Measurements from ENCODE around the gene PACS2. TPM values are rescaled to one million over a fixed set of nuclear protein-coding genes. Genes with fewer than 3 reads are reported as not detected.

The PACS2 gene
- total RNA-seq, 1 experiment from 2014 or later: 55.2 TPM

DNA sequence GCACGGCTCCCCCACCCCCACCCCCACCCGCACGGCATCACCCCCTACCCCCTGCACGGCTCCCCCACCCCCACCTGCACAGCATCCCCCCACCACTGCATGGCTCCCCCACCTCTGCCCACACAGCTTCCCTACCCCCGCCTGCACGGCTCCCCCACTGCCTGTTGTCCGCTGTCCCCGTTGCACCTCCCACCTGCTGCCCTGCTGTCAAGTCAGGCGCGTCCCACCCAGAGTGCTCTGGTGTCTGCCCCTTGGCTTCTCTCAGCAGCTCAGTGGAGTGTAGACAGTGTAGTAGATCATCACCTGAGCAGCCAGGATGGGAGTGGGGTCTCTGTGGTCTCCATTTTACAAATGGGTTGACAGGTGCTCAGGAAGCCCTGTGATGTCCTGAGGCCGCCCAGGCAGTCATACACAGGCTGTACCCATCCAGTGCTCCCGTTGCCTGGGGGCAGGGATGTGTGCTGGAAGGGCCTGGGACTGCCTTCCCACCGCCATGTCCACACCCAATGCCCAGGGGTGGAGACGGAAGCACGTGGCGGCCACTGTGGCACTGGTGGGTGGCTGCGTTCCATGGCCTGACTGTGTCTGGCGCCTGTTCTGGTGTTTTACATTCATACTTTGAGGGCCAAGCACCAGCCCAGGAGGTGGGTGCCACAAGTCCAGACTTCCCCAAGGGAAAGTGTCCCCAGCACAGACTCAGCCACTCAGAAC is 32.5 kb downstream of the PACS2 start:
- intact Hi-C loops (cut with micrococcal nuclease; ENCODE audit: unreplicated experiment) (no loop called here), in situ Hi-C loops (cut with HindIII; ENCODE audit: low pct_unique_long_range_greater_than_20kb, low sequenced_read_pairs) (no loop called here)
- ChIA-PET POLR2A (no interaction called here), CTCF (no interaction called here)
- no peaks in the 10 kb centered on the region for H3K36me3 ChIP-seq (ENCODE audit: control insufficient read depth, insufficient read depth, low read length)
- DNase-seq (ENCODE audit: low read depth, low spot score) (no peak), ATAC-seq (no peak)
- no peaks in the 10 kb centered on the region for H3K9me3 ChIP-seq (ENCODE audit: control insufficient read depth, insufficient read depth, low read depth, low read length)
- peaks cover 4% of the 10 kb centered on the region; the same call in 1 of the 2 replicates for H3K4me1 ChIP-seq (ENCODE audit: control insufficient read depth, insufficient read depth, low read length)
- TF ChIP-seq TCF7L2 (IDR thresholded peaks at IDR 0.05; ENCODE audit: low read depth, low read length) (no peak), POLR2AphosphoS5 (IDR thresholded peaks at IDR 0.05; ENCODE audit: low read depth, low read length) (no peak), SIN3A (IDR thresholded peaks at IDR 0.05; ENCODE audit: borderline replicate concordance, insufficient read depth, low read depth, low read length) (no peak)
- TF ChIP-seq, protein P1, sequence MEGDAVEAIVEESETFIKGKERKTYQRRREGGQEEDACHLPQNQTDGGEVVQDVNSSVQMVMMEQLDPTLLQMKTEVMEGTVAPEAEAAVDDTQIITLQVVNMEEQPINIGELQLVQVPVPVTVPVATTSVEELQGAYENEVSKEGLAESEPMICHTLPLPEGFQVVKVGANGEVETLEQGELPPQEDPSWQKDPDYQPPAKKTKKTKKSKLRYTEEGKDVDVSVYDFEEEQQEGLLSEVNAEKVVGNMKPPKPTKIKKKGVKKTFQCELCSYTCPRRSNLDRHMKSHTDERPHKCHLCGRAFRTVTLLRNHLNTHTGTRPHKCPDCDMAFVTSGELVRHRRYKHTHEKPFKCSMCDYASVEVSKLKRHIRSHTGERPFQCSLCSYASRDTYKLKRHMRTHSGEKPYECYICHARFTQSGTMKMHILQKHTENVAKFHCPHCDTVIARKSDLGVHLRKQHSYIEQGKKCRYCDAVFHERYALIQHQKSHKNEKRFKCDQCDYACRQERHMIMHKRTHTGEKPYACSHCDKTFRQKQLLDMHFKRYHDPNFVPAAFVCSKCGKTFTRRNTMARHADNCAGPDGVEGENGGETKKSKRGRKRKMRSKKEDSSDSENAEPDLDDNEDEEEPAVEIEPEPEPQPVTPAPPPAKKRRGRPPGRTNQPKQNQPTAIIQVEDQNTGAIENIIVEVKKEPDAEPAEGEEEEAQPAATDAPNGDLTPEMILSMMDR (IDR thresholded peaks at IDR 0.05): no peak
- TF ChIP-seq, protein P2, sequence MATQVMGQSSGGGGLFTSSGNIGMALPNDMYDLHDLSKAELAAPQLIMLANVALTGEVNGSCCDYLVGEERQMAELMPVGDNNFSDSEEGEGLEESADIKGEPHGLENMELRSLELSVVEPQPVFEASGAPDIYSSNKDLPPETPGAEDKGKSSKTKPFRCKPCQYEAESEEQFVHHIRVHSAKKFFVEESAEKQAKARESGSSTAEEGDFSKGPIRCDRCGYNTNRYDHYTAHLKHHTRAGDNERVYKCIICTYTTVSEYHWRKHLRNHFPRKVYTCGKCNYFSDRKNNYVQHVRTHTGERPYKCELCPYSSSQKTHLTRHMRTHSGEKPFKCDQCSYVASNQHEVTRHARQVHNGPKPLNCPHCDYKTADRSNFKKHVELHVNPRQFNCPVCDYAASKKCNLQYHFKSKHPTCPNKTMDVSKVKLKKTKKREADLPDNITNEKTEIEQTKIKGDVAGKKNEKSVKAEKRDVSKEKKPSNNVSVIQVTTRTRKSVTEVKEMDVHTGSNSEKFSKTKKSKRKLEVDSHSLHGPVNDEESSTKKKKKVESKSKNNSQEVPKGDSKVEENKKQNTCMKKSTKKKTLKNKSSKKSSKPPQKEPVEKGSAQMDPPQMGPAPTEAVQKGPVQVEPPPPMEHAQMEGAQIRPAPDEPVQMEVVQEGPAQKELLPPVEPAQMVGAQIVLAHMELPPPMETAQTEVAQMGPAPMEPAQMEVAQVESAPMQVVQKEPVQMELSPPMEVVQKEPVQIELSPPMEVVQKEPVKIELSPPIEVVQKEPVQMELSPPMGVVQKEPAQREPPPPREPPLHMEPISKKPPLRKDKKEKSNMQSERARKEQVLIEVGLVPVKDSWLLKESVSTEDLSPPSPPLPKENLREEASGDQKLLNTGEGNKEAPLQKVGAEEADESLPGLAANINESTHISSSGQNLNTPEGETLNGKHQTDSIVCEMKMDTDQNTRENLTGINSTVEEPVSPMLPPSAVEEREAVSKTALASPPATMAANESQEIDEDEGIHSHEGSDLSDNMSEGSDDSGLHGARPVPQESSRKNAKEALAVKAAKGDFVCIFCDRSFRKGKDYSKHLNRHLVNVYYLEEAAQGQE (IDR thresholded peaks at IDR 0.05; ENCODE audit: insufficient read depth in 1 of 2, low read depth in 2 of 2, low read length in 1 of 2): no peak
- H3K27ac ChIP-seq (ENCODE audit: low read length): no peak overlapping the region
- H3K4me3 ChIP-seq (ENCODE audit: low read depth in 2 of 2, low read length in 2 of 2): no peak overlapping the region
- no TSS peak for BruUV-seq (replicated peaks)
- H3K27me3 ChIP-seq (ENCODE audit: control insufficient read depth, insufficient read depth, low read length): no peaks in the 10 kb centered on the region

DNA sequence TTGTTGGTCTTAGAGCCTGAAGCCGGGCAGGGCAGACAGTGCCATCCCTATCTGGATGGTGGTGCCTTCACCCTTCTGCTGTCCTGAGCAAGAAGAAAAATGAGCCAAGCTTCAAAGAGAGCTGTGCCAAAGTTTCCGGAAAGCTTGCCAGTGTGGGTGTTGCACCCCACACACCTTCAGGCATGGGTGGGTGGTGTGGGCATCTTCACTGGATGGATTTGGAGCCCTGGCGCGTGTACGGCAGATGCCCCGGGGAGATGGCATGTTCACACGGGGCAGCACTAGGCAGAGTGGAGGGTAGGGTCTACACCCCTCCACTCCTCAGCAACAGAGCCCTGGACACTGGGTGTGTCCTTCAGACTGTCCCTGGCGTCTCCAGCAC is 33.0 kb downstream of the PACS2 start:
- in situ Hi-C loops (cut with HindIII; ENCODE audit: low pct_unique_long_range_greater_than_20kb, low sequenced_read_pairs) (no loop called here), intact Hi-C loops (cut with micrococcal nuclease; ENCODE audit: unreplicated experiment) (no loop called here)
- no peaks in the 10 kb centered on the region for H3K36me3 ChIP-seq (ENCODE audit: control insufficient read depth, insufficient read depth, low read length)
- no peak overlapping the region for H3K27ac ChIP-seq (ENCODE audit: low read length)
- no peak for ATAC-seq
- no peak for DNase-seq (ENCODE audit: low read depth, low spot score)
- POLR2A ChIA-PET: no interaction called here
- no peaks in the 10 kb centered on the region for H3K9me3 ChIP-seq (ENCODE audit: control insufficient read depth, insufficient read depth, low read depth, low read length)
- H3K4me3 ChIP-seq (ENCODE audit: low read depth in 2 of 2, low read length in 2 of 2): no peak overlapping the region
- TF ChIP-seq, protein P2 (IDR thresholded peaks at IDR 0.05; ENCODE audit: insufficient read depth in 1 of 2, low read depth in 2 of 2, low read length in 1 of 2): no peak
- TF ChIP-seq, protein P1 (IDR thresholded peaks at IDR 0.05): no peak
- TF ChIP-seq SIN3A (IDR thresholded peaks at IDR 0.05; ENCODE audit: borderline replicate concordance, insufficient read depth, low read depth, low read length) (no peak), POLR2AphosphoS5 (IDR thresholded peaks at IDR 0.05; ENCODE audit: low read depth, low read length) (no peak), TCF7L2 (IDR thresholded peaks at IDR 0.05; ENCODE audit: low read depth, low read length) (no peak)
- H3K27me3 ChIP-seq (ENCODE audit: control insufficient read depth, insufficient read depth, low read length): no peaks in the 10 kb centered on the region
- CTCF ChIA-PET: no interaction called here
- BruUV-seq (replicated peaks): no TSS peak
- peaks cover 4% of the 10 kb centered on the region; the same call in 1 of the 2 replicates for H3K4me1 ChIP-seq (ENCODE audit: control insufficient read depth, insufficient read depth, low read length)
